Measurements from ENCODE around the gene TET2.

The TET2 gene

GRCh38 chr4:105146276-105147015 is at the start of gene TET2:
Gene TET2 (plus strand): TSS chr4:105146876. CDS start chr4:105233943, 87,067 bp downstream.
- no peak for DNase-seq

- no peak for DNase-seq
These were observed 44.7 kb upstream of the TET2 start for GRCh38 chr4:105102016-105102415.

- DNase-seq = no peak
These were observed 40.2 kb upstream of the TET2 start for GRCh38 chr4:105106426-105106825.

- peak; percentile 35 to 42 for DNase-seq
These were observed 39.4 kb upstream of the TET2 start for GRCh38 chr4:105107095-105107856.

- no peak for DNase-seq
These were observed 37.7 kb upstream of the TET2 start for GRCh38 chr4:105108971-105109370.

DNA sequence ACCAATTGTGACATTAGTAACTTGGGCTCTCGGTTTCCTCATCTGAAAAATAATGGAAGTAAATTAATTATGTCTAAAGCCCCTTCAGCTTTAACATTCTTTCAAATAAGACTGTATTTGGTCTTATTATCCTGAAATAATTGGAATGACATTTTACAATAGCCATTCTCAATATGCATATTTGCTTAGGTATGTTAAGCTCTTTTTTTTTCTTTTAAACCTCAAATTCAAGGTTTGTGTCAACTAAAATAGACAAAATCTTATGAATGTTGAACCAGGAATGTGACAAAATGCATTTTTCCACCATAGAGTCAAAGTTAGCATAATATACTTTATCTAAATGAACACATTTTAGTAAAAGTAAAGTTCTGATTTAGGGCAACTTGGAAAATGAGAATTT is 34.4 kb upstream of the TET2 start:
- no peak for DNase-seq

- DNase-seq = peak; percentile 98 to 99
These were observed 32.9 kb upstream of the TET2 start for GRCh38 chr4:105113800-105114199.

DNA sequence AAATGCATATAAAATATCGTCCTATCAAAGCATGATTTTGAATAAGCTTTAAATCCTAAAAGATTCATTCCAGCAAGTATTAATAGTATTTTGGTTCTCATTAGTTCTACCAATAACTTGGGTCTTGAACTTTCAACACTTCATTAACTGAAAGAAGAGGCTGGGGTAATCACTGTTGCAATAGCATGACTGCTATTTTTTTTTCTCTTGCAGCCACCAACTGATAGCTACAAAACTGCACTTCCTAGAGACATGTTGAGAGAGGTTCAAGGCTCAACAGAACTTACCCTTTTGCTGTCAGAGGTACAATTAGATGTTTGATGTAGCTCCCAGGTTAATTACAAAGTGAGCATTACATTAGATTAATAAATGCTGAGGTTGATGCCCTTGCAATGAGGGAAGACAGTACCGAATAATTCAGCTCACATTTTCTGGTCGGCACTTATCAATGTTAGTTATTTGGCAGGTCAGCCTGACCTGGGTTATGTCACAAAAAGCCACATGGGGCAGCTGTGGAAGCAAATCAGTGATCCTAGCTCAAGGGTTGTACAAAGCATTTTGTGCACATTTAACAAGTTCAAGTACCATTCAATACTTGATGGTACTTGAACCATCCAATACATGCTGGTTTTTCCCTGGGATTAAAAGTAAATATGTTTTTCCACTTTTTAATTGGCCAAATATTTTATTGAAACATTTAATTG is 29.9 kb upstream of the TET2 start:
- DNase-seq = peak; percentile 82 to 83

DNA sequence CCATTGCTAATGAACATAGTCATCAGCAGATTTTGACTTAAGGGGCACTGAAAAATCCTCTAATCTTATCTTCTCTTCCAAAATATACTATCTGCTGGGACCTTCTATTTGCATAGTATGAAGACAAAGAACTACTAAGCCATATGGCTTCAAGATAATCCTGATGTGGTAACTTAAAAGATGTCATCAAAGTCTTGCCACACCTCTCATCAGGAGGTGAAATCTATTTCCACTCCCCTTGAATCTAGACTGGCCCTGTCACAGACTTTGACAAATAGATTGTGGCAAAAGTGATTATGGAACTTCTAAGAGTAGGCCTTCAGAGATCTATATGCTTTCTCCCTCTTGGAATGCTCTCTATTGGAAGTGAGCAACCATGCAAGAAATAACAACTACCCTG is 27.3 kb upstream of the TET2 start:
- DNase-seq = peak; percentile 31 to 41

GRCh38 chr4:105120626-105121025 is 26.1 kb upstream of the TET2 start:
- peak; percentile 54 to 70 for DNase-seq

DNA sequence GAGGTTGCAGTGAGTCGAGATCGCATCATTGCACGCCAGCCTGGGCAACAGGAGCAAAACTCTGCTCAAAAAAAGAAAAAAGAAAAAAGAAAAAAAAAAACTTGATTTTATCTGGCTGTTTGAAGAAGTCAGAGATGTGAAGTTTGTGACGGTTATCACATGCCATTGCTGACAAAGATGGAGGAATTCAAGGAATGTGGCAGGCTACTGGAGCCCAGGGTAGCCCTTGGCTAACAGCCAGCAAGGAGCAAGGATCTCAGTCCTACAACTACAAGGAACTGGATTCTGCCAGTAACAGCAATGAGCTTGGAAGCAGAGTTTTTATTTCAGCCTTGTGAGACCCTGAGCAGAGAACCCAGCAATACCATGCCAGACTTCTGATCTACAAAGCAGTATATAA is 24.3 kb upstream of the TET2 start:
- no peak for DNase-seq

DNA sequence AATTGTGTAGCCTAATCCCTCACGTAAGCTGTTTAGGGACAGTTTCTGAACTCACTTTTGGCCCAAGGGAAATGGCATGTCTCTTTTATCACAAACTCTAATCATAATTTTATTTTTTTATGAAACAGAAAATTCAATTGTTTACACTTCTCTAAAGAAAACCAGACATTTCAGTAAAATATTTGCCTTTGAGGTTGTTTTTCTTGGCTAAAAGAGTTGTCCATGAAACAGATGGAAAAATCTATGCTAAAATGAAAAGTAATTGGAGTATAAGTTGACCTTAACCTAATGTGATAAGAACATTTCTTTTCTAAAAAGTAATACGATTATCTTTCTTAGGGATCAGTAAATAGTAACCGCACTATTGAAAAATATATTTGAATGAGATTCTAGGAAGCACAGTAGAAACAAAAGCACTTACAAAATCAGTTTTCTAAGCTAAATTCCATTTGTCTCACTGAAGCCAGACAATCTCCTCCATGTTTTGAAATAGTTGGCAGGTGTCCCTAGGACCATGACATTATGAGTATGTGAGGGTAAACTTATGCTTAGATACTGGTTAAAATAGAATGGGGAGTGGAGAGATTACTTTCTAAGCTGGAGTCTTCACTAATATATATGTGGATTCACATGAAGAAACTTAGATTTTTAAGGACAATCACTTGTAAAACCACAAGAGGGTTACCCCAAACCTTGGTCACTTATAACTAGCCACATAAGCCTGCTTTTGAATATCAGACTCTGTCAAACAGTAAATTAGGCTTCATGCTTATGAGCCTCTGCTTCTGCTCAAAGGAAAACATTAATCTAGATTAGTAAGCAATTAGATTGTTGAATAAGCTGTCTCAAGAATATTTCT is 20.1 kb upstream of the TET2 start:
- no peak for DNase-seq

DNA sequence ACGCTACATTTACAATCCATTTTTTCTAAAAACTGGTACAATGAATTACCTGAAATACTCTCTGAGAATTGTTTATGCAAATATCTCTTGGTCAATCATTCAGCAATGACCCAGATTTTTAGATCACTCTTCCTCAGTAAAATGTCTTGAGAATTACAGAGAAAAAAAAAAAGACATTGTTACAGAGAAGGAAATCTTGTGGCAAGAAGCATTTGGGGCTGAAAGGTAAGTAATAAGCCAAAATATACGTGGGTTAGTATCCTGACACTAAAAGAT is 19.6 kb upstream of the TET2 start:
- DNase-seq = no peak

DNA sequence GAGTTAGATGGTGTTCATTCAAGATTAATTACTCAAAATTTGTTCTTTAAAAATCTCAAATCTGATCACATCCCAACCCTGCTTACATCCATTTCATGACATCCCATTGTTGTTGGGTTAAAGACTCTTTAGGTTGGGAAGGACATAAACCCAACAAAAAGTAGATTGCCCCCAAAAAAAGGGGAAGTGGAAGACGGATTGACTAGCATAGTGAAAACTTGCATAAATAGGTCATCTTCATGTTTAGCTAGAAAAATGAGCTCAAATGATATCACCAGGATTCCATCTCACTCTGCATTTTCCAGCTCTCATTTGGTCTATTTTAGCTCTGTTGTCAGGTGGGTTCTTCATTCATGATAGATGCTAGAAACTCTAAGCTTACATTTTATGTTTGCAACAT is 18.5 kb upstream of the TET2 start:
- no peak for DNase-seq

GRCh38 chr4:105129286-105130040 is 17.2 kb upstream of the TET2 start:
- no peak for DNase-seq

DNA sequence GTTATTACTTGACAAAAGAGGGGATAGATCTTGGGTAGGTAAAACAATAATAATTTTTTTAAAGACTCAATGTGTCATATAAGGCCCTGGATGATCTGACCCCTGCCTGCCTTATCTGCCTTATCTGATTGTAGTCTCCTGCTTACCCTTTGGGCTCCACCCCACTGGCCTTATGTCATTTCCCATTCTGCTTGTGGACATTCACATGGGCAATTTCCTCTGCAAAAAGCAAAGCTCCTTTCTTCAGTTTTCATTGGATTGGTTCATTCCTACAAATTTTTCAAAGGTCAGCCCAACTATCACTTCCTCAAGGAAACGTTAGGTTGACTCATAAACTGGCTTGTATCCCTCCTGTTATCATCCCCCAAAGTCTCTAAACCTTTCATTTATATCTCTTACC is 15.7 kb upstream of the TET2 start:
- DNase-seq = no peak

DNA sequence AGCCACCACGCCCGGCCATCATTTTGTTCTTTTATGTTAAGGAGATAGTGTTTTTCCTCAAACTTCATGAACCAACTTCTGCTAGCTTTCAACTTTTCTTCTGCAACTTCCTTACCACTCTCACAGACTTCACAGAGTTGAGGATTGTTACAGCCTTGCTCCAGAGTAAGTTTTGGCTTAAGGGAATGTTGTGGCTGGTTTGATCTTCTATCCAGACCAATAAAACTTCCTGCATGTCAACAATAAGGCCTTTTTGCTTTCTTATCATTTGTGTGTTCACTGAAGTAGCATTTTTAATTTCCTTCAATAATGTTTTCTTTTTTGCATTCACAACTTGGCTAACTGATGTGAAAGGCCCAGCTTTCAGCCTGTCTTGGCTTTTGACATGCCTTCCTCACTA is 12.7 kb upstream of the TET2 start:
- DNase-seq = no peak

- DNase-seq = no peak
These were observed 10.9 kb upstream of the TET2 start for GRCh38 chr4:105135785-105136184.

DNA sequence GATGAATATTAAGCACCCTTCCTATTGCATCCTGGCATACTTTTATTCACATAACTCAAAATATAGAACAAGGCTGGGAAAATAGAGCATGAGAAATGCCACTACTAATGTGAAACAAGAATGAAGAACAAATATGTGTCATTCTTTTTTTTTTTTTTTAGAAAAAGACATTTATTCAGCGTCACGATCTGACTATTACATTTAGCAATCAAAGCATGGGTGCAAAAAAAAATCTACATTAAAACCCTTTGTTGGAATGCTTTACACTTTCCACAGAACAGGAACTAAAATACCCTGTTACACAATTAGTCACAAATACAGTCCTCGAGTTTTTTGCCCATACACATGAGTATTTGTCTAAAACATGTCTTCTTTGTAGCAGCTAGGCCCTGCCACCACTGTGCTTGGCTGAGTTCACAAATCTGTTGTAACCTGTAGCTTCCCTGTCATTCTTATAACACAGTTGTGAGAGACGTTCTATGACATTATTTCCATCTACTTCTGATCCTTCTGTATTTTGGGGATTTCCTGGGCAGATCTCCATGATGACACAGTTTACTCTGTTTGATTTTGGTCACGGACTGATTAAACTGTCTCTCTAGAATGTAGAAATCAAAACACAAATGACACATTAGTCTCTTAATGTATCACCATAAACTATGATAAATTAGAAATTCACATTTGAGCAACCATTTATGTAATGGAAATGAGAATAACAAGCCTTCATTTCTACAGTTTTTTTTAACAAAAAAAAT is 9.4 kb upstream of the TET2 start:
- DNase-seq = no peak

DNA sequence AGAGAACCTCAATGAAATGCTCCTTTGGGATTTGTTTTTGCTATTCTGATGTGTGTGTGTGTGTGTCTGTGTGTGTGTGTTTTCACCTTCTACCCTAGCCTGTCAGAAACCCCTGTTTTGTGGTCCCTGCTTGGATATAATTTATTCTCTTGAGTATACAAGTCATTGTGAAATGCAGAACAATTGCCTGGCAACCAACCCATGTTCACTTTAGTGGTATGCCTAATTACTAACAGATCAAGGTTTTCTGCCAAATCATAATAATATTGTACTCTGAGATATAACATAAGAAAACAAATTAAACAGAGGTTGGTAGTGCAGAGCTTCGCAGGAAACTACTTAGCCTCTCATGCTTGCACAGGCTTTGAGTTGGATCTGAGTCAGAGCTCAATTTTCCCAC is 7.0 kb upstream of the TET2 start:
- no peak for DNase-seq

DNA sequence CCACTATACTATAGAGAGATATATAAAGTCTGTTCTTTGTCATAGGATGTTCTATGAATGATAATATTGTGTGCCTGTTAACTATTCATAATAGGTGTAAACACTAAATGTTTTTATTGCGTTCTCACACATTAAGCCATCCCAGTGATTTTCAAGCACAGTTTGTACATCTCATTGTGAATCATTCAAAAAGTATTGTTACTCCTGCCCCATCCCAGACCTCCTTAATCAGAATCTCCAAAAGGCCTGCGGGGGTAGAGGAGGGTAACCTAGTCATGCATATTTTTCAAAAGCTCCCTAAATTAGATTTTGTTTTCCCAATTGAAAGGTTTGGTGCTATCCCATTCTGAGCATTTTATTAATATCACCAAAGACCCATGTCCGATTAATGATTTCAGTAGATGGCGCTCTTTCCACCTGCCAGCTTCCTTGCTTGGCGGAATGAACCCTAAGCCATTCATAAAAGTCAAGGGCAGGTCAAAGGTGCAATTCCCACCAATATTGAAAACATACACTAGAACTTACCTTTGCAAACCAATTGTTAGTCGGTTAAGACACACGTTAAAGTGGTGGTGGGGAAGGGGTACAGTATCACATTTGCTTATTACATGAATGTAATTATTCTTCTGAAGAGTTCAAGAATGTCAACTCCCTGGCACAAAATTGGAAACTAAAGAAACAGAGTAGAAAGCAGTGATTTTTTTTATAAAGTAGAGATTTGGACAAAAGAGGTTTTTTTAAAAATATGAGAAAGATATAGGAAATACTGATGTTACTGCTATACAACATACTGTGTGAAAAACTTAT is 5.8 kb upstream of the TET2 start:
- no peak for DNase-seq

All from AML-193 (cell line).